HCT116 (cell line): ENCODE measurements around the gene NIM1K. TPM values are rescaled to one million over a fixed set of nuclear protein-coding genes. Genes with fewer than 3 reads are reported as not detected.

Experiments
- ATAC-seq: fragments of 200-7000 bp; cut with Tn5 transposase; 2 replicates; pipeline ENCODE4 v1.9.1; 2020; ENCODE audit warnings: mild to moderate bottlenecking, moderate library complexity
- BruUV-seq: library from RNA; stranded (reverse); fragments of 400-500 nt; replicated peaks from 2 replicates; lab custom pipeline; 2021; lab: Mats Ljungman, UMichigan
- CTCF ChIA-PET: fragments of 300-600 bp; sonication (Branson Sonifier 250); formaldehyde crosslinking; loops from one replicate; lab custom pipeline; 2021; ENCODE audit warnings: antibody characterized with exemption; lab: Charles Lee
- POLR2A ChIA-PET: fragments of 300-600, 350-600 bp; sonication (Branson Sonifier 250); formaldehyde crosslinking; loops from one replicate; lab custom pipeline; 2021; ENCODE audit warnings: antibody characterized with exemption; lab: Charles Lee
- RAD21 ChIA-PET, 2 experiments: fragments of 300-600 bp; sonication (Branson Sonifier 250); formaldehyde crosslinking; loops; one replicate each; lab custom pipeline; 2023; ENCODE audit warnings: low total read pairs in 2 of 2; ENCODE audit not compliant: uncharacterized antibody in 2 of 2, unreplicated experiment in 2 of 2, low non-redundant PET in 1 of 2; lab: Charles Lee
- DNase-seq: peaks from one replicate; pipeline ENCODE4 v3.0.0-alpha.2; 2010; ENCODE audit warnings: low read depth, low spot score
- H2AFZ ChIP-seq: fragments of 200-600 bp; shearing (Covaris generic), sonication (generic); 2 replicates; pipeline ENCODE4 v1.6.1; 2017; ENCODE audit warnings: low read depth, mixed run types, mixed read lengths, antibody characterized with exemption, low read length; ENCODE audit not compliant: poor library complexity, severe bottlenecking
- H3K27ac ChIP-seq: 2 replicates; pipeline ENCODE4 v1.5.1; 2012; ENCODE audit warnings: low read depth, low read length
- H3K27me3 ChIP-seq: fragments of 200-600 bp; sonication (generic); 2 replicates; pipeline ENCODE4 v1.6.1; 2016; ENCODE audit warnings: mixed run types, low read length, mixed read lengths; ENCODE audit not compliant: insufficient read depth
- H3K36me3 ChIP-seq, 2 experiments: fragments of 200-500 bp in 1 of 2; fragments of 200-600 bp in 1 of 2; sonication (Bioruptor generic) in 1 of 2; sonication (generic) in 1 of 2; 2 replicates each; pipeline versions ENCODE4 v1.5.1 to v1.6.1; 2014 to 2016; ENCODE audit warnings: low read length in 2 of 2, inconsistent platforms in 1 of 2, mixed read lengths in 1 of 2, mixed run types in 1 of 2; ENCODE audit not compliant: insufficient read depth in 2 of 2, control insufficient read depth in 1 of 2
- H3K4me1 ChIP-seq, 2 experiments: fragments of 200-600 bp in 1 of 2; sonication (generic) in 1 of 2; 2 replicates each; pipeline versions ENCODE4 v1.5.1 to v1.6.1; 2012 to 2017; ENCODE audit warnings: low read length in 2 of 2, inconsistent platforms in 1 of 2, mild to moderate bottlenecking in 1 of 2, mixed read lengths in 1 of 2, mixed run types in 1 of 2, moderate library complexity in 1 of 2; ENCODE audit not compliant: insufficient read depth in 2 of 2, control insufficient read depth in 1 of 2
- H3K4me2 ChIP-seq: fragments of 200-600 bp; sonication (generic); 2 replicates; pipeline ENCODE4 v1.6.1; 2017; ENCODE audit warnings: mixed run types, low read length, mixed read lengths
- H3K4me3 ChIP-seq, 2 experiments: fragments of 200-600 bp in 1 of 2; sonication (generic) in 1 of 2; replicated peaks in 1 of 2; 2 replicates each; pipeline ENCODE4 v1.5.1; 2011 to 2016; ENCODE audit warnings: low read length in 2 of 2, control low read depth in 1 of 2, low read depth in 1 of 2, mild to moderate bottlenecking in 1 of 2, mixed read lengths in 1 of 2, mixed run types in 1 of 2
- H3K79me2 ChIP-seq: fragments of 200-600 bp; sonication (generic); 2 replicates; pipeline ENCODE4 v1.6.1; 2017; ENCODE audit warnings: mild to moderate bottlenecking, mixed run types, low read length, moderate library complexity, mixed read lengths; ENCODE audit not compliant: insufficient read depth
- H3K9ac ChIP-seq: fragments of 200-600 bp; sonication (generic); 2 replicates; pipeline ENCODE4 v1.6.1; 2016; ENCODE audit warnings: low read length, mixed read lengths
- H3K9me2 ChIP-seq: fragments of 200-600 bp; sonication (generic), shearing (Covaris generic); 2 replicates; pipeline ENCODE4 v1.6.1; 2017; ENCODE audit warnings: mixed run types, mild to moderate bottlenecking, moderate library complexity; ENCODE audit not compliant: insufficient read depth
- H3K9me3 ChIP-seq, 2 experiments: fragments of 200-500 bp in 1 of 2; fragments of 200-600 bp in 1 of 2; sonication (Bioruptor generic) in 1 of 2; sonication (generic) in 1 of 2; 2 replicates each; pipeline ENCODE4 v1.6.1; 2014 to 2017; ENCODE audit warnings: low read length in 2 of 2, mixed read lengths in 2 of 2, inconsistent platforms in 1 of 2, low read depth in 1 of 2, mild to moderate bottlenecking in 1 of 2, mixed run types in 1 of 2, moderate library complexity in 1 of 2; ENCODE audit not compliant: control insufficient read depth in 1 of 2, insufficient read depth in 1 of 2
- H4K20me1 ChIP-seq: fragments of 200-600 bp; sonication (generic), shearing (Covaris generic); 2 replicates; pipeline ENCODE4 v1.6.1; 2017; ENCODE audit warnings: mixed run types, mild to moderate bottlenecking, moderate library complexity; ENCODE audit not compliant: insufficient read depth
- EGR1 ChIP-seq: IDR thresholded peaks from 2 replicates; pipeline ENCODE4 v1.6.1; 2012; ENCODE audit warnings: low read depth
- ELF1 ChIP-seq: IDR thresholded peaks from 2 replicates; pipeline ENCODE4 v1.6.1; 2012; ENCODE audit warnings: low read depth, borderline replicate concordance
- EZH2 ChIP-seq: fragments of 200-600 bp; sonication (generic); IDR thresholded peaks from 2 replicates; pipeline ENCODE4 v1.6.1; 2017; ENCODE audit warnings: antibody characterized with exemption, mixed run types
- EZH2phosphoT487 ChIP-seq: fragments of 200-600 bp; IDR thresholded peaks from 2 replicates; pipeline ENCODE4 v1.6.1; 2018; ENCODE audit warnings: antibody characterized with exemption, borderline replicate concordance
- SIN3A ChIP-seq: IDR thresholded peaks from 2 replicates; pipeline ENCODE4 v1.6.1; 2012; ENCODE audit warnings: low read depth
- SP1 ChIP-seq: IDR thresholded peaks from 2 replicates; pipeline ENCODE4 v1.6.1; 2012; ENCODE audit warnings: low read depth
- SRF ChIP-seq: IDR thresholded peaks from 2 replicates; pipeline ENCODE4 v1.6.1; 2012; ENCODE audit warnings: low read depth
- TCF7L2 ChIP-seq: IDR thresholded peaks from 2 replicates; pipeline ENCODE4 v1.7.0; 2011; ENCODE audit warnings: borderline replicate concordance, inconsistent platforms; ENCODE audit not compliant: insufficient read depth, insufficient read length; ENCODE audit errors: extremely low read depth
- ZNF274 ChIP-seq: fragments of 200-500 bp; sonication (Bioruptor generic); IDR thresholded peaks from 2 replicates; pipeline ENCODE4 v1.6.1; 2014; ENCODE audit warnings: mild to moderate bottlenecking, low read depth, low read length, inconsistent platforms
- intact Hi-C: fragments of 100-400 bp; cut with micrococcal nuclease; formaldehyde crosslinking; loops from 2 replicates; pipeline ENCODE4 v1.10.0; 2022
- total RNA-seq: library from RNA; stranded (reverse); gene quantifications from one replicate; pipeline ENCODE4 v1.2.1, GENCODE V29; 2021; ENCODE audit not compliant: unreplicated experiment
- TF ChIP-seq, protein P1 (sequence below): IDR thresholded peaks from 2 replicates; pipeline ENCODE4 v1.6.1; 2011; ENCODE audit warnings: mild to moderate bottlenecking, low read length, moderate library complexity; ENCODE audit not compliant: insufficient replicate concordance; ENCODE audit errors: extremely low read depth
- TF ChIP-seq, protein P2 (sequence below), 3 experiments: fragments of 200-600 bp in 1 of 3; sonication (generic) in 1 of 3; IDR thresholded peaks in 2 of 3; conservative IDR thresholded peaks in 1 of 3; 2 replicates each; pipeline ENCODE4 v1.5.1; 2012 to 2017; ENCODE audit warnings: low read depth in 2 of 3, low read length in 2 of 3, antibody characterized with exemption in 1 of 3, borderline replicate concordance in 1 of 3, control low read depth in 1 of 3, mild to moderate bottlenecking in 1 of 3, mixed read lengths in 1 of 3, mixed run types in 1 of 3, moderate library complexity in 1 of 3; ENCODE audit not compliant: insufficient read depth in 1 of 3
- TF ChIP-seq, protein P3 (sequence below): IDR thresholded peaks from 2 replicates; pipeline ENCODE4 v1.6.1; 2012; ENCODE audit warnings: low read depth

The NIM1K gene
- total RNA-seq, 1 experiment from 2014 or later, result 0.44 TPM

DNA sequence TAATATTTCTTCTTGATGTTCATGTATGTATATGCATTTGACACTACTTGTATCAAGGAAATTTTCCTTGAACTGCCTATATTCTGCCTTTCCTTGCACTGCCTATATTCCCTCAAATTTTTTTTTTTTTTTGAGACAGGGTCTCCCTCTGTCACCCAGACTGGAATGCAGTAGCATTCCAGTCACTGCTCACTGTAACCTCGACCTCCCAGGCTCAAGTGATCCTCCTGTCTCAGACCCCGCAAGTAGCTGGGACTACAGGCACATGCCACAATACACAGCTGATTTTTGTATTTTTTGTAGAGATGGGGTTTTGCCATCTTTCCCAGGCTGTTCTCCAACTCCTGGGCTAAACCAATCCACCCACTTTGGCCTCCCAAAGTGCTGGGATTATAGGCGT, 117.1 kb downstream of the NIM1K start:
- Histone ChIP-seq H3K4me3 (no peak overlapping the region), H3K79me2 (peaks cover 81% of the 10 kb centered on the region), H3K4me1 (peaks cover 5 to 13% of the 10 kb centered on the region in 2 experiments; a peak in 3 of 4 replicates), H2AFZ (no peak overlapping the region), H3K27ac (no peak overlapping the region), H3K4me2 (no peak overlapping the region), H3K36me3 (no peaks in the 10 kb centered on the region), H3K9ac (no peak overlapping the region)
- ChIA-PET CTCF (no interaction called here), RAD21 (no interaction called here)
- TF ChIP-seq TCF7L2 (no peak), ELF1 (no peak), SIN3A (no peak), SP1 (no peak), EGR1 (no peak), EZH2 (no peak), ZNF274 (no peak), SRF (no peak), EZH2phosphoT487 (no peak)
- TF ChIP-seq, protein P1, sequence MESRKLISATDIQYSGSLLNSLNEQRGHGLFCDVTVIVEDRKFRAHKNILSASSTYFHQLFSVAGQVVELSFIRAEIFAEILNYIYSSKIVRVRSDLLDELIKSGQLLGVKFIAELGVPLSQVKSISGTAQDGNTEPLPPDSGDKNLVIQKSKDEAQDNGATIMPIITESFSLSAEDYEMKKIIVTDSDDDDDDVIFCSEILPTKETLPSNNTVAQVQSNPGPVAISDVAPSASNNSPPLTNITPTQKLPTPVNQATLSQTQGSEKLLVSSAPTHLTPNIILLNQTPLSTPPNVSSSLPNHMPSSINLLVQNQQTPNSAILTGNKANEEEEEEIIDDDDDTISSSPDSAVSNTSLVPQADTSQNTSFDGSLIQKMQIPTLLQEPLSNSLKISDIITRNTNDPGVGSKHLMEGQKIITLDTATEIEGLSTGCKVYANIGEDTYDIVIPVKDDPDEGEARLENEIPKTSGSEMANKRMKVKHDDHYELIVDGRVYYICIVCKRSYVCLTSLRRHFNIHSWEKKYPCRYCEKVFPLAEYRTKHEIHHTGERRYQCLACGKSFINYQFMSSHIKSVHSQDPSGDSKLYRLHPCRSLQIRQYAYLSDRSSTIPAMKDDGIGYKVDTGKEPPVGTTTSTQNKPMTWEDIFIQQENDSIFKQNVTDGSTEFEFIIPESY, result no peak
- TF ChIP-seq, protein P2, sequence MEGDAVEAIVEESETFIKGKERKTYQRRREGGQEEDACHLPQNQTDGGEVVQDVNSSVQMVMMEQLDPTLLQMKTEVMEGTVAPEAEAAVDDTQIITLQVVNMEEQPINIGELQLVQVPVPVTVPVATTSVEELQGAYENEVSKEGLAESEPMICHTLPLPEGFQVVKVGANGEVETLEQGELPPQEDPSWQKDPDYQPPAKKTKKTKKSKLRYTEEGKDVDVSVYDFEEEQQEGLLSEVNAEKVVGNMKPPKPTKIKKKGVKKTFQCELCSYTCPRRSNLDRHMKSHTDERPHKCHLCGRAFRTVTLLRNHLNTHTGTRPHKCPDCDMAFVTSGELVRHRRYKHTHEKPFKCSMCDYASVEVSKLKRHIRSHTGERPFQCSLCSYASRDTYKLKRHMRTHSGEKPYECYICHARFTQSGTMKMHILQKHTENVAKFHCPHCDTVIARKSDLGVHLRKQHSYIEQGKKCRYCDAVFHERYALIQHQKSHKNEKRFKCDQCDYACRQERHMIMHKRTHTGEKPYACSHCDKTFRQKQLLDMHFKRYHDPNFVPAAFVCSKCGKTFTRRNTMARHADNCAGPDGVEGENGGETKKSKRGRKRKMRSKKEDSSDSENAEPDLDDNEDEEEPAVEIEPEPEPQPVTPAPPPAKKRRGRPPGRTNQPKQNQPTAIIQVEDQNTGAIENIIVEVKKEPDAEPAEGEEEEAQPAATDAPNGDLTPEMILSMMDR (IDR thresholded peaks at IDR 0.05 in 2 of 3, conservative IDR thresholded peaks at IDR 0.05 in 1 of 3; ENCODE audit: borderline replicate concordance in 1 of 3, insufficient read depth in 1 of 3, low read depth in 2 of 3, low read length in 2 of 3), result no peak
- TF ChIP-seq, protein P3, sequence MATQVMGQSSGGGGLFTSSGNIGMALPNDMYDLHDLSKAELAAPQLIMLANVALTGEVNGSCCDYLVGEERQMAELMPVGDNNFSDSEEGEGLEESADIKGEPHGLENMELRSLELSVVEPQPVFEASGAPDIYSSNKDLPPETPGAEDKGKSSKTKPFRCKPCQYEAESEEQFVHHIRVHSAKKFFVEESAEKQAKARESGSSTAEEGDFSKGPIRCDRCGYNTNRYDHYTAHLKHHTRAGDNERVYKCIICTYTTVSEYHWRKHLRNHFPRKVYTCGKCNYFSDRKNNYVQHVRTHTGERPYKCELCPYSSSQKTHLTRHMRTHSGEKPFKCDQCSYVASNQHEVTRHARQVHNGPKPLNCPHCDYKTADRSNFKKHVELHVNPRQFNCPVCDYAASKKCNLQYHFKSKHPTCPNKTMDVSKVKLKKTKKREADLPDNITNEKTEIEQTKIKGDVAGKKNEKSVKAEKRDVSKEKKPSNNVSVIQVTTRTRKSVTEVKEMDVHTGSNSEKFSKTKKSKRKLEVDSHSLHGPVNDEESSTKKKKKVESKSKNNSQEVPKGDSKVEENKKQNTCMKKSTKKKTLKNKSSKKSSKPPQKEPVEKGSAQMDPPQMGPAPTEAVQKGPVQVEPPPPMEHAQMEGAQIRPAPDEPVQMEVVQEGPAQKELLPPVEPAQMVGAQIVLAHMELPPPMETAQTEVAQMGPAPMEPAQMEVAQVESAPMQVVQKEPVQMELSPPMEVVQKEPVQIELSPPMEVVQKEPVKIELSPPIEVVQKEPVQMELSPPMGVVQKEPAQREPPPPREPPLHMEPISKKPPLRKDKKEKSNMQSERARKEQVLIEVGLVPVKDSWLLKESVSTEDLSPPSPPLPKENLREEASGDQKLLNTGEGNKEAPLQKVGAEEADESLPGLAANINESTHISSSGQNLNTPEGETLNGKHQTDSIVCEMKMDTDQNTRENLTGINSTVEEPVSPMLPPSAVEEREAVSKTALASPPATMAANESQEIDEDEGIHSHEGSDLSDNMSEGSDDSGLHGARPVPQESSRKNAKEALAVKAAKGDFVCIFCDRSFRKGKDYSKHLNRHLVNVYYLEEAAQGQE, result no peak
- TF ChIP-seq, all 23 proteins: peak for 0
- no peaks in the 10 kb centered on the region for H3K9me2 ChIP-seq
- POLR2A ChIA-PET, result no interaction called here
- no peaks in the 10 kb centered on the region for H3K9me3 ChIP-seq
- intact Hi-C loops, result loop anchor here (10.0 kb wide), 1 partner anchor 394 kb away; no protein-coding TSS in a partner anchor
- DNase-seq (no peak), ATAC-seq (no peak)
- no peaks in the 10 kb centered on the region for H3K27me3 ChIP-seq
- no TSS peak for BruUV-seq
- no peaks in the 10 kb centered on the region for H4K20me1 ChIP-seq
